NCI-H2171 (cell line): ENCODE results near the gene ACSM5.
A peak's percentile ranks its signal among the peaks of the same experiment; 100 is the strongest.

Source experiments
- DNase-seq: peaks from one replicate; lab custom pipeline; 2025; lab: John Stamatoyannopoulos, UW

The ACSM5 gene

GRCh38 chr16:20409398-20410120 lies at the start of gene ACSM5:
ACSM5 (plus strand) TSS chr16:20409534; CDS start chr16:20411485, 1,951 bp downstream.
- DNase-seq, result no peak

GRCh38 chr16:20359997-20360396 lies 49.3 kb upstream of the ACSM5 start:
- DNase-seq, result no peak

- DNase-seq, result no peak
Observed at GRCh38 chr16:20363191-20363590, 46.1 kb upstream of the ACSM5 start.

- no peak for DNase-seq
Observed at GRCh38 chr16:20364051-20364450, 45.3 kb upstream of the ACSM5 start.

- DNase-seq, result no peak
Observed at GRCh38 chr16:20369452-20370054, 39.8 kb upstream of the ACSM5 start.

DNA sequence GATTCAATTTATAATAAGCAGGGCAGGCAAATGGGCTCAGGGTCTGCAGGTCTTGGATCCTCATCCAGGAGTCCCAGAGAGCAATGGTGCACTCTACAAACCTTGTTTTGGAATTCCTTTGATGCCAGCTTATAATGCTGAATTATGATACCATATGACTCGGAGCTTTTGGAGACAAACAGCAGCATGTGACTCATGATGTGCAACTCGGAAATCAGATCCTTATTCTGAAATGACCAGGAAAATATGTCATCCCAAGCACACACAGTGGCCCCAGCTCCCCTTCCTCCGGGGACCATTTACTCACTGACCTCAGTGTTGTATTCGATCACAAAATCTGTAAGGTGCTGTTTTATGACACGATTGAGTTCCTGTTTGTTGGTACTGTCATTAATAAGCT lies 36.6 kb upstream of the ACSM5 start:
- no peak for DNase-seq

- no peak for DNase-seq
Observed at GRCh38 chr16:20377181-20377580, 32.2 kb upstream of the ACSM5 start.

DNA sequence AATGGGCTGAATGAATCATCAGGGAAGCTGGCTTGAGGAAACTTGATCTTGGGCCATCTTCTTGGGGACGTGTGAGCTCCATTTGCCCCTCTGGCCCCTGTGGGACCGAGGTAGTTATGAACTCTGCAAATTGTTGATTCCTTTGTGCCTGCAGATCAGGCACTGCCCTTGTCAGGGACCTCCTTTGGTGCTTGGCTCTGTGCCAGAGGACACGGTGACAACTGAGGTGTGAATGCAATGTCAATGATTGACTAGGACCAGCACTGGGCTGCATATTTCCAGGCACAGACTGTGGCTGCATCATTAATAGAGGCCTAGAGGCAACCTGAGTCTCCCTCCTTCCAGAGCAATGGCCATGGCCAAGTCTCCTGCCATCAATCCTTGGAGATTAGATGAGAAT lies 28.6 kb upstream of the ACSM5 start:
- no peak for DNase-seq

DNA sequence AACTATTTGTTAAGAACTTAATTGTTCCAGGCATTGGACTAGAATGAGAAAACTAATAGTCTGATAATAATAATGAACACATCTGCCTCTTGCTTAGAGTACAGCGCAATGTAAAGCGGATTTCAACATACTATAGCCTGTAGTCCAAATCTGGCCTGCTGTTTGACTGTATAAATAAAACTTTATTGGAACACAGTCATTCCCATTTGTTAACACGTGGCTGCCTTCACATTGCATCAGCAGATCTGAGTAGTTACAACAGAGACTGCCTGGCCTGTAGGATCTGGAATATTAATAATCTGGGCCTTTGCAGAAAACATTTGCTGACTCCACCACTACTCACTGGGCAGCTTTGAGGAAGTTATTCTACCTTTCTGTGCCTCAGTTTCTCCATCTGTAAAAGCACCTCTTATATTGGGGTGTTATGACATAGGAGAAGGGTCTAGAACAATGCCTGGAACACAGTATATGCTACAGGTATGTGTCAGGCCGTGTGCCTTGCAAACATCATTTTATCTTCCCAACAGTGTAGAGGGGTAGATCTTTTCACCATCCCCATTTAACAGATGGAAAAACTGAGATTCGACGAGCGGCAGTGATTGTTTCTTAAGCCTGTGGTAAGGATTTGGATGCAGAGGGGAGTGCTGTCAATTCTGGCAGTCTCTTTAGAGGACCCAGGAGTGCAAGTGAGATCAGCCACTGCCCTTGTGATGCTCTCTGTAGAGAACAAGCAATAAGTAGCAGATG lies 27.0 kb upstream of the ACSM5 start:
- no peak for DNase-seq

DNA sequence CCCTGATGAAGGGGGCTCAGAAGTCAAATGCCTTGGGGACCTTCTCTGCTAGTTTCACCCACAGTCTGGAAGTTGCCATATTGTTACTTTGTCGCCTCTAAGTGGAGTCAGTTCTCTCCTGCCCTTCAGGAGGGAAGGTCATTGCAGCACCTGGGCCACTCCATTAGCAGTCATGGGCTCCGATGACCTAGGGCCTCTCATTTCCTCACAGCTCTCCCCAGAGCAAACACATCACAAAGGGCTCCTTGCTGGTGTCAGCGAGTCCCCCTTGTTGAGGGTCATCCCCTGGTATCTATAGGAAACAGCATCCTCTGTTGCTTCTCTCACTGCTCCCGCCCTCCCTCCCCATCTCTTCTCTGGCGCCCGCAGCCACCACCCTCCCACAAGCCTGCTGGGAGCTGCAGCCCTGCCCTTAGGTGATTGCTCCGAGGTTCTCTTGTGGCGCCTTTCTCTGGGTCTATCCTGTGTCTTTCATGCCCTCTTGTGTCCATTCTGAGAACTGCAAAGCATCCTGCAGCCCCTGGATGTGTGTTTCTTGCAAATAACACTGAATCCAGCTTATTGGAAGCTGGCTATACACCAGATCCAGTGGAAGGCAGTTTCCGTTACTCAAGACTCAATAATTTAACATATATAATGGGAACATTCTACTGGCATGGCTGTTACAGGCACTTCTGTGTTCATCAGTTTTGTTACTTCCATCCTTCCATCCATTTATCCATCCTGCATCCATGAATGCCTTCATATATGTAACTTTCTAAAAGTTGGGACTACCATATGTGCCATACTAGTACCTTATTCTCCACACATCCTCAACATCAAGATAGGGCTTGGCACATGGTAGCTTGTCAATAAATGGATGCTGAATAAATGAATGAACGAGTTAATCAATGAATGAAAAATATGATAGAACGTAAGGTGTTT lies 26.0 kb upstream of the ACSM5 start:
- DNase-seq, result peak; percentile 44

DNA sequence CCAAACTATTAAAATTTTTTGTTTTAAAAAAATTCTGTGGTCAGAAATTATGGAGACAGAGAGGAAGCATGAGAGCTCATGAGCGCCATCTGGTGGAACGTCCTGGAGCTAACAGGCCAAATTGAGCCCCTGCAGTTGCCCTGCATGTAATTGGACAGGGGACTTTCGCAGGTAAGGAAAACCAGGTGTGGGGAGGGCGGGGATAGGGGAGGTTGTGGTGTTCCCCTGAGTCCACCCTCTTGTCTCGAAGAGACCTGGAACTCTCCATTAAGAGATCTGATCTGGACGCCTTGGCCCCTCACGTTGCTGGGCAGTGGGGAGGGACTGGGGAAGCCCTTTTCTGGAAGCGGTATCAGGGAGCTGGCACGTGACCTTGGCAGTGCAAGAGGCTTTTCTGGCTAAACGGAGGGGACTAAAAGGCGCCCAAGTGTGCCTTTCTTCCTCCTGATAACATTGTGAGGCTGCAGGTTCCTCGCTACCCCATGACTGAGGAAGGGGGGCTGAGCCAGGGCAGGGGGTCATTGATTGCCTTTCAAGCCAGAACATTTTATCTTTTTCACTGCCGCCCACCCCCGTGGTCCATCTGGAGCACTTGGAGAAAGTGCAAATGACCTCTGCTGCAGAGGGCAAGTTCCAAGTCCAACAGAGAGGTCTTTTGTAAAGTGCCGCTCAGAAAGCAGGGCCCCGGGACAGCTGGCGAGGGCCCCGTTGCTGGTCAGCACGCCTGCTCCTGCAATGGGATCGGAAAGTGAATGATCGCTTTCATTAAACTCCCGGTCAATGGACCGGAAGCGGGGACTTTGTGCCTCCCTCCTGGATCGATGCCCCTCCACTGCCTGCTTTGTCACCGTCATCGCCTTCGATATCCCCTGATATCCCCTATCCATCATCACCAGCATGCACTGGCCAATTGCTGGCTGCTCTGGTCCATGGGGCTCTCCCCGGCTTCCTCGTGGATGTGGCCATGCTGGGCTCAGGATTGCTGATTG lies 23.2 kb upstream of the ACSM5 start:
- DNase-seq, result no peak

DNA sequence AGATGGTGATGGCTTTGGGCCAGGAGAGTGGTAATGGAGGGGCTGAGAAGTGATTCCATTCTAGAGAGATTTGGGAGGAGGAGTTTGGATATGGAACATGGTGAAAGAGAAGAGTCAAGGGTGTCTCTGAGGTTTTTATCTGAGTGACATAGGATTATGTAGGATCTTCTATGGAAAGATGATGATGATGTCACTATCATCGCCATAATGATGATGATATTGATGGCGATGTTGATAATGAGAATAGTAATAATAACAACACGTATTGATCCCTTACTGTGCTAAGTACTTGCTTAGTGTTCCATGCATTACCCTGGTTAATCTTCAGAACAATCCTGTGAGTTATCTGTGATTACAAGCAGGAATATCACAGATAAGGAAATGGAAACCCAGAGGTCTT lies 21.4 kb upstream of the ACSM5 start:
- DNase-seq, result no peak

DNA sequence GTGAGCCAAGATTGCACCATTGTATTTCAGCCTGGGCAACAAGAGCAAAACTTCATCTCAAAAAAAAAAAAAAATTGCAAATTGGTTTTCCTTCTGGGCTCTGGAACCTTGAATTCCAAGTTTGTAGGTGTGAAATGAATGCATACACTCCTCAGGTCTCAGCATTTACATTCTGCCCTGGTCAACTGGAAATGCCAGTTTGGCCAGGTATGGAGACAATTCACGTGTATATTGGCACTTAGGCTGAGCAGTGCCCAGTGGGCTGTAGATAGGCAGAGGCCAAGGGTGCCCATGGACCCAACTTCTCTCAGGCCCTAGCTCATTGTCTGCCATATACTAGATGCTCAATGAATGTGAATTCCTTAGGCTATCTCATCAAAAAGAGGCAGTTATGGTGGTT lies 20.5 kb upstream of the ACSM5 start:
- DNase-seq, result no peak

GRCh38 chr16:20391045-20391444 lies 18.3 kb upstream of the ACSM5 start:
- no peak for DNase-seq

DNA sequence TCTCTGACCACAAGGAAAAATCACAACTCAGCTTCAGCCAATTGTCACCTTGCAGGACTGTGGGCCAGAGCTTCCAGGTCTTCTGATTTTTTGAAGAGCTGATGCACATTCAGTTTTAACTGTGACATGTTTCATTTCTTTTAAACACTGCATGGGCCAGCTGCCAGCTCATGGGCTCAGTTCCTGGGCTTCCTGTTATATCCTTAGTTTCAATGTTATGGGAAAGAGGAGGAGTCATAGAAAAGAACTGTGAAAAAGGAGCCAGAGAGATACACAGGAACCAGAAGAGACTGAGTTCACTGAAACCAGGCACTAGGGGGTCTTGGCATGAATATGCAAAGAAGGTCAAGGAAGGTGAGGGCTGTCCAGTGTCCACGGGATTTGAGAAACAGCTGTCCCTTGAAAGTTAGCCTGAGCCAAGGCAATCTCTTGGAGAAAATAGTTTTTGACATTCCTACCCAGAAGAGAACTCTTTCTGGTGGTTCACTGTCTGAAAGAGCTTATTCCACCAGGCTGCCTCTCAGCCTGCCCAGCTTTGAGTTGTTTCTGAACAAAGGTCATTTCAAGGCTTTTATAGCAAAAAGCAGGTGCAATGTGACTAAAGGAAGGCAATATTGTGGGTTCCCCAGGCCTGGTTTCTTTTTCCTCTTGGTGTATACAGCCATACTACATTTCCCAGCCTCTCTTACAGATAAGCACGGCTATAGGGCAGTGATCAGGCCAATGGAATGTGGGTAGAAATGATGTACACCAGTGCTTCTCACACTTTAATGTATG lies 15.3 kb upstream of the ACSM5 start:
- no peak for DNase-seq

DNA sequence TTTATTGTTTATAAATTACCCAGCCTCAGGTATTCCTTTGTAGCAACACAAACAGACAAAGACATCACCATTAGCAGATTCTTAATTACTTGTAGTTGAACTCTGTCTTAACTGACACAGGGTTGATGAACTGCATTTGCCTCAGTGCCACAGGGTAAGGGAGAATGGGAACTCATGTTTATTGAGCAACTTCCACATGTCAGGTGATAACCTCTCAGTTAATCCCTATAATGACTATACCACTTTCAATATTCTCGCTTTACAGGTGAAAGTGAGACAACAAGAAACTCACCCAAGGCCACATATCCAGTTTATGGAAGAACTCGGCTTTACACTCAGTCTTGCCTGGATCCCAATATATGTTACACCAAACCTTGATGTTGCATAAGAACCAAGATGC lies 13.4 kb upstream of the ACSM5 start:
- DNase-seq, result no peak

DNA sequence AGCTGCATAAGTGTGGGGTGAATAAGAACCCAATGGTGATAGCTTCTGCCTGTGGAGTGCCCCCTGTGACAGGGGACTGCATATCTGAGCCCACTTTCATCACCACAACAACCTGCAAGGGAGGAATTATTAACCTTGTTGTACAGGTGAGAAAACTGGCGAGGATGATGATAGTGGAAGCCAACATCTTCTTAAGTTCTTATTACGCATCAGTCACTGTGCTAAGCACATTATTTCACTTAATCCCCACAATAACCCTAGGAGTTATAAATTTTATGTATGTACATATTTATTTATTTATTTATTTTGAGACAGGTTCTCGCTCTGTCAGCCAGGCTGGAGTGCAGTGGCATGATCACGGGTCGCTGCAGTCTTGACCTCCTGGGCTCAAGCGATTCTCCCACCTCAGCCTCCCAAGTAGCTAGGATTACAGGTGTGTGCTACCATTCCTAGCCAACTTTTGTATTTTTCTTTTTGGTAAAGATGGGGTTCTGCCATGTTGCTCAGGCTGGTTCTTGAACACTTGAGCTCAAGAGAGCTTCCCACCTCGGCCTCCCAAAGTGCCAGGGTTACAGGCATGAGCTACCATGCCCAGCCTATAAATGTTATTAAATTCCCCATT lies 12.4 kb upstream of the ACSM5 start:
- DNase-seq, result no peak

- DNase-seq, result no peak
Observed at GRCh38 chr16:20397468-20398074, 11.8 kb upstream of the ACSM5 start.

- DNase-seq, result no peak
Observed at GRCh38 chr16:20398603-20399002, 10.7 kb upstream of the ACSM5 start.
